ENCODE data around the gene EIF2B4. TPM values are rescaled to one million over a fixed set of nuclear protein-coding genes. Genes with fewer than 3 reads are reported as not detected.

The EIF2B4 gene
- total and polyA plus RNA-seq, 2 donors (not counting 1 experiment from before 2014, with no cell fraction given) = 28.6 to 29.8 TPM

DNA sequence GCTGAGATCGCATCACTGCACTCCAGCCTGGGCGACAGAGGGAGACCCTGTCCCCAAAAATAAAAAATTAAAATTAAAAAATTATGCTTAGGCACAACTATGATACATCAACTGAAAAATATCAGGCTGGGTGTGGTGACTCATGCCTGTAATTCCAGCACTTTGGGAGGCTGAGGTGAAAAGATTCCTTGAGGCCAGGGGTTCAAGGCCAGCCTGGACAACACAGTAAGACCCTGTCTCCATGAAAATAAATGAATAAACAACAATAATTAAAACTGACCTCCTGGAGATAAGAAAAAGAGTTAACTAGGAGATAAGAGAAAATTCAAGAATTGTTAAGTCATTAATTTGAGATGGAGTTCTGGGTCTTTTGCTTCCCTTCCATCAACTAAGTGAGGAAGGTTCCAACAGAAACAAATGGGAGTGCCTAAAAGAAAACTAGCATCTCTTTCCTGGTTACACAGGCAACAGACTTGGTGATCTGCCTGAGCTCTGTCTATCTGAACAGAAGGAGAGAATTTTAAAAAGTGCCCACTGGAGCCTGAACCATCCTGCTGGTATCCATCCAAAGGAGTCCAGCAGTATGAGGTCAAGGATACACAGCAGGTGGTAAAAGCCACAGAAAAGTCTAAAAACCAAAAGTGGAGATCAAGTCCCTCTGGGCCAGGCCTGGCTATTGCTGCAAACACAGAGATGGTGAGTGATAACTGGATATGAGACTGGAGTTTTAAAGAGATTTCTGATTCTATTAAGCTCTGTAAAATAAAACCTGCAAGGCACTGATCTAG lies 30.4 kb upstream of the EIF2B4 start:
- peaks cover 90% of the 10 kb centered on the region for H3K79me2 ChIP-seq (ENCODE audit: control insufficient read depth, insufficient read depth, low read length)
- no peak overlapping the region for H2AFZ ChIP-seq (ENCODE audit: low read length)
- no peaks in the 10 kb centered on the region for H4K20me1 ChIP-seq (ENCODE audit: control insufficient read depth, extremely low read depth, insufficient read depth, low read length)
- no peak for TF ChIP-seq EZH2 (IDR thresholded peaks at IDR 0.05; ENCODE audit: low read length, missing control alignments)
- TF ChIP-seq, protein P1, sequence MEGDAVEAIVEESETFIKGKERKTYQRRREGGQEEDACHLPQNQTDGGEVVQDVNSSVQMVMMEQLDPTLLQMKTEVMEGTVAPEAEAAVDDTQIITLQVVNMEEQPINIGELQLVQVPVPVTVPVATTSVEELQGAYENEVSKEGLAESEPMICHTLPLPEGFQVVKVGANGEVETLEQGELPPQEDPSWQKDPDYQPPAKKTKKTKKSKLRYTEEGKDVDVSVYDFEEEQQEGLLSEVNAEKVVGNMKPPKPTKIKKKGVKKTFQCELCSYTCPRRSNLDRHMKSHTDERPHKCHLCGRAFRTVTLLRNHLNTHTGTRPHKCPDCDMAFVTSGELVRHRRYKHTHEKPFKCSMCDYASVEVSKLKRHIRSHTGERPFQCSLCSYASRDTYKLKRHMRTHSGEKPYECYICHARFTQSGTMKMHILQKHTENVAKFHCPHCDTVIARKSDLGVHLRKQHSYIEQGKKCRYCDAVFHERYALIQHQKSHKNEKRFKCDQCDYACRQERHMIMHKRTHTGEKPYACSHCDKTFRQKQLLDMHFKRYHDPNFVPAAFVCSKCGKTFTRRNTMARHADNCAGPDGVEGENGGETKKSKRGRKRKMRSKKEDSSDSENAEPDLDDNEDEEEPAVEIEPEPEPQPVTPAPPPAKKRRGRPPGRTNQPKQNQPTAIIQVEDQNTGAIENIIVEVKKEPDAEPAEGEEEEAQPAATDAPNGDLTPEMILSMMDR (conservative IDR thresholded peaks at IDR 0.05 in 1 of 2, IDR thresholded peaks at IDR 0.05 in 1 of 2; ENCODE audit: low read depth in 1 of 2, low read length in 2 of 2) = no peak
- no peak for DNase-seq (ENCODE audit: low read depth in 2 of 2)
- no peak overlapping the region for H3K27ac ChIP-seq (ENCODE audit: insufficient read depth, low read length)
- no peak overlapping the region for H3K9ac ChIP-seq (ENCODE audit: insufficient read depth, low read length)
- H3K27me3 ChIP-seq (ENCODE audit: control insufficient read depth, insufficient read depth, low read length) = no peaks in the 10 kb centered on the region
- H3K4me2 ChIP-seq (ENCODE audit: extremely low read depth, insufficient read depth, low read length) = no peak overlapping the region
- peaks cover 2% of the 10 kb centered on the region for H3K4me1 ChIP-seq (ENCODE audit: control insufficient read depth, extremely low read depth, insufficient read depth, low read length)
- H3K4me3 ChIP-seq (replicated peaks in 1 of 4; ENCODE audit: control extremely low read depth in 1 of 4, insufficient read depth in 1 of 4, low read depth in 3 of 4, low read length in 4 of 4) = no peak overlapping the region
- H3K36me3 ChIP-seq (ENCODE audit: control insufficient read depth, insufficient read depth, low read length) = no peaks in the 10 kb centered on the region
- H3K9me3 ChIP-seq (ENCODE audit: control insufficient read depth, insufficient read depth, low read depth, low read length) = no peaks in the 10 kb centered on the region

DNA sequence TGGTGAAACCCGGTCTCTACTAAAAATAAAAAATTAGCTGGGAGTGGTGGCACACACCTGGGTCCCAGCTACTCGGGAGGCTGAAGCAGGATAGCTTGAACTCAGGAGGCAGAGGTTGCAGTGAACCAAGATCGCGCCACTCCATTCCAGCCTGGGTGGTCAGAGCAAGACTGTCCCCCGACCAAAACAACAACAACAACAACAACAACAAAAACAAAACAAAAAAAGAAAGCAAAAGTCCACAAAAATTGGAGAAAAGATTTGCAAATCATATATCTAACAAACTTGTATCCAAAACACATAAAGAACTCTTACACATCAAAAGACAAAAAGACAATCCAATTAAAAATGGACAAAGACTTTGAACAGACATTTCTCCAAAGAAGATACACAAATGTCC lies 28.8 kb upstream of the EIF2B4 start:
- H3K27ac ChIP-seq (ENCODE audit: insufficient read depth, low read length) = no peak overlapping the region
- no peak overlapping the region for H3K4me3 ChIP-seq (replicated peaks in 1 of 4; ENCODE audit: control extremely low read depth in 1 of 4, insufficient read depth in 1 of 4, low read depth in 3 of 4, low read length in 4 of 4)

DNA sequence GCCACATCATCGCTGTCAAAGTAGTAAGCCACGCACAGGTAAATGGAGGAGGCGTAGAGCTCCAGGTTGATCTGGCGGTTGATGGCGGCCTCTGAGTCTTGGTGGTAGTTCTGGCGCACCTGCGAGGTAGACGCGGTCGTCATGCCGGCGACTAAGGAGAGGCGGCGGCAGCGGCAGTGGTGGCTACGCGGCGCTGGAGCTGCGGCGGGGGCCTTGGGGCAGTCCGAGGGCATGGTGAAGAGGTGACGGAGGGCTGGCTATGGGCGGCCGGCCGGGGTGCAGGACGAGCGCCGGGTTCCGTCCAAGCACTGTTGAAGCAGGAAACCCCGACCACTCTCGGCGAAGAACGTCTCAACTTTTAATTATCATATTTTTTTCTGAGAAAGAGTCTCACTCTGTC lies 23.1 kb upstream of the EIF2B4 start:
- Histone ChIP-seq H3K4me2 (ENCODE audit: extremely low read depth, insufficient read depth, low read length) (no peak overlapping the region), H3K27ac (ENCODE audit: insufficient read depth, low read length) (no peak overlapping the region), H2AFZ (ENCODE audit: low read length) (no peak overlapping the region), H3K9ac (ENCODE audit: insufficient read depth, low read length) (no peak overlapping the region), H4K20me1 (ENCODE audit: control insufficient read depth, extremely low read depth, insufficient read depth, low read length) (no peaks in the 10 kb centered on the region), H3K9me3 (ENCODE audit: control insufficient read depth, insufficient read depth, low read depth, low read length) (no peaks in the 10 kb centered on the region), H3K27me3 (ENCODE audit: control insufficient read depth, insufficient read depth, low read length) (no peaks in the 10 kb centered on the region), H3K36me3 (ENCODE audit: control insufficient read depth, insufficient read depth, low read length) (no peaks in the 10 kb centered on the region), H3K4me3 (replicated peaks in 1 of 4; ENCODE audit: control extremely low read depth in 1 of 4, insufficient read depth in 1 of 4, low read depth in 3 of 4, low read length in 4 of 4) (no peak overlapping the region), H3K79me2 (ENCODE audit: control insufficient read depth, insufficient read depth, low read length) (peaks cover 75% of the 10 kb centered on the region), H3K4me1 (ENCODE audit: control insufficient read depth, extremely low read depth, insufficient read depth, low read length) (no peaks in the 10 kb centered on the region)
- DNase-seq (ENCODE audit: low read depth in 2 of 2) = no peak
- TF ChIP-seq, protein P1 (conservative IDR thresholded peaks at IDR 0.05 in 1 of 2, IDR thresholded peaks at IDR 0.05 in 1 of 2; ENCODE audit: low read depth in 1 of 2, low read length in 2 of 2) = no peak
- TF ChIP-seq EZH2 (IDR thresholded peaks at IDR 0.05; ENCODE audit: low read length, missing control alignments) = no peak

More for the DNA sequence above, 28.8 kb upstream of the EIF2B4 start:
- Histone ChIP-seq H3K9ac (ENCODE audit: insufficient read depth, low read length) (no peak overlapping the region), H3K79me2 (ENCODE audit: control insufficient read depth, insufficient read depth, low read length) (peaks cover 89% of the 10 kb centered on the region), H3K27me3 (ENCODE audit: control insufficient read depth, insufficient read depth, low read length) (no peaks in the 10 kb centered on the region), H3K36me3 (ENCODE audit: control insufficient read depth, insufficient read depth, low read length) (no peaks in the 10 kb centered on the region), H3K9me3 (ENCODE audit: control insufficient read depth, insufficient read depth, low read depth, low read length) (no peaks in the 10 kb centered on the region), H2AFZ (ENCODE audit: low read length) (no peak overlapping the region), H4K20me1 (ENCODE audit: control insufficient read depth, extremely low read depth, insufficient read depth, low read length) (no peaks in the 10 kb centered on the region), H3K4me1 (ENCODE audit: control insufficient read depth, extremely low read depth, insufficient read depth, low read length) (peaks cover 2% of the 10 kb centered on the region), H3K4me2 (ENCODE audit: extremely low read depth, insufficient read depth, low read length) (no peak overlapping the region)
- TF ChIP-seq, protein P1 (conservative IDR thresholded peaks at IDR 0.05 in 1 of 2, IDR thresholded peaks at IDR 0.05 in 1 of 2; ENCODE audit: low read depth in 1 of 2, low read length in 2 of 2) = no peak
- TF ChIP-seq EZH2 (IDR thresholded peaks at IDR 0.05; ENCODE audit: low read length, missing control alignments) = no peak
- DNase-seq (ENCODE audit: low read depth in 2 of 2) = no peak

Measured in fibroblast of lung (primary cell).